BJ (cell line): ENCODE results near the gene MRGPRX2. TPM values are rescaled to one million over a fixed set of nuclear protein-coding genes. Genes with fewer than 3 reads are reported as not detected.

Experiments
- CTCF ChIA-PET: fragments of 350-600 bp; formaldehyde crosslinking; extraction: SDS; loops from one replicate; lab custom pipeline; 2021; ENCODE audit warnings: antibody characterized with exemption, inconsistent platforms; lab: Yijun Ruan, JAX
- POLR2A ChIA-PET: fragments of 300-600 bp; sonication (Branson Sonifier 250); formaldehyde crosslinking; extraction: SDS; loops from one replicate; lab custom pipeline; 2021; ENCODE audit warnings: antibody characterized with exemption; lab: Charles Lee
- DNase-seq: peaks from one replicate; pipeline ENCODE4 v3.0.0-alpha.2; 2011; ENCODE audit warnings: low read depth
- H3K27me3 ChIP-seq: 2 replicates; pipeline ENCODE4 v1.6.0; 2011; ENCODE audit warnings: low read length; ENCODE audit not compliant: control insufficient read depth, insufficient read depth
- H3K36me3 ChIP-seq: 2 replicates; pipeline ENCODE4 v1.5.1; 2011; ENCODE audit warnings: low read length; ENCODE audit not compliant: control insufficient read depth, insufficient read depth
- H3K4me3 ChIP-seq: 2 replicates; pipeline ENCODE4 v1.5.1; 2011; ENCODE audit warnings: low read depth, mild to moderate bottlenecking, control low read depth, low read length
- polyA plus RNA-seq: library from polyadenylated mRNA; depleted of rRNA; stranded (reverse); fragments of >200 nt; gene quantifications from 2 replicates; pipeline ENCODE4 v1.2.3, GENCODE V29; 2011
- TF ChIP-seq, protein P1 (sequence below): IDR thresholded peaks from 2 replicates; pipeline ENCODE4 v1.5.1; 2011; ENCODE audit warnings: low read depth, mild to moderate bottlenecking, control low read depth, inconsistent platforms, low read length, moderate library complexity; ENCODE audit not compliant: insufficient read depth

Gene MRGPRX2
- polyA plus RNA-seq, 1 experiment: not detected

DNA sequence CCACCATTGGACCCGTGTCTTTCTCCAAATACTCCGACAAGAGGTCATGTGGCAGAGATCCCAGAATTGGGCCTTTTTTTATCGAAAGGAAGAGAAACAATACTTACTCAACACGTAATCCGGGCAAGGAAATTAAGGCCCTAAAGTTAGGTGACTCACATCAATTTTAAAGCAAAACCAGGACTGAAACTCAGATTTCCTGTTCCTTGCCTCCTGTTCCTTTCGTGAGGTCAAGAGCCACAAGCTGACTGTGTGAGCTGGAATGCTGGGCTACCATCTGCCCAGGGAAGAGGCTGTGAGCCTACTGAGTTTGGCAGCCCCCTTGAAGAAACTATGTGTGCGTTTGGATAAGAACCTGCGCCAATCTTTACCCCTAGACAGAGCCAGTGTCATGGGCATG, 27.1 kb upstream of the MRGPRX2 start:
- Histone ChIP-seq H3K4me3 (no peak overlapping the region), H3K27me3 (no peaks in the 10 kb centered on the region; the same call in 1 of the 2 replicates), H3K36me3 (no peaks in the 10 kb centered on the region)
- peak; percentile 49 for DNase-seq
- TF ChIP-seq, protein P1, sequence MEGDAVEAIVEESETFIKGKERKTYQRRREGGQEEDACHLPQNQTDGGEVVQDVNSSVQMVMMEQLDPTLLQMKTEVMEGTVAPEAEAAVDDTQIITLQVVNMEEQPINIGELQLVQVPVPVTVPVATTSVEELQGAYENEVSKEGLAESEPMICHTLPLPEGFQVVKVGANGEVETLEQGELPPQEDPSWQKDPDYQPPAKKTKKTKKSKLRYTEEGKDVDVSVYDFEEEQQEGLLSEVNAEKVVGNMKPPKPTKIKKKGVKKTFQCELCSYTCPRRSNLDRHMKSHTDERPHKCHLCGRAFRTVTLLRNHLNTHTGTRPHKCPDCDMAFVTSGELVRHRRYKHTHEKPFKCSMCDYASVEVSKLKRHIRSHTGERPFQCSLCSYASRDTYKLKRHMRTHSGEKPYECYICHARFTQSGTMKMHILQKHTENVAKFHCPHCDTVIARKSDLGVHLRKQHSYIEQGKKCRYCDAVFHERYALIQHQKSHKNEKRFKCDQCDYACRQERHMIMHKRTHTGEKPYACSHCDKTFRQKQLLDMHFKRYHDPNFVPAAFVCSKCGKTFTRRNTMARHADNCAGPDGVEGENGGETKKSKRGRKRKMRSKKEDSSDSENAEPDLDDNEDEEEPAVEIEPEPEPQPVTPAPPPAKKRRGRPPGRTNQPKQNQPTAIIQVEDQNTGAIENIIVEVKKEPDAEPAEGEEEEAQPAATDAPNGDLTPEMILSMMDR: no peak
- ChIA-PET POLR2A (no interaction called here), CTCF (interaction anchor here (2.0 to 3.9 kb wide), 2 partner anchors 11 to 16 kb away, joined by 6 to 10 read pairs; no protein-coding TSS in a partner anchor)

DNA sequence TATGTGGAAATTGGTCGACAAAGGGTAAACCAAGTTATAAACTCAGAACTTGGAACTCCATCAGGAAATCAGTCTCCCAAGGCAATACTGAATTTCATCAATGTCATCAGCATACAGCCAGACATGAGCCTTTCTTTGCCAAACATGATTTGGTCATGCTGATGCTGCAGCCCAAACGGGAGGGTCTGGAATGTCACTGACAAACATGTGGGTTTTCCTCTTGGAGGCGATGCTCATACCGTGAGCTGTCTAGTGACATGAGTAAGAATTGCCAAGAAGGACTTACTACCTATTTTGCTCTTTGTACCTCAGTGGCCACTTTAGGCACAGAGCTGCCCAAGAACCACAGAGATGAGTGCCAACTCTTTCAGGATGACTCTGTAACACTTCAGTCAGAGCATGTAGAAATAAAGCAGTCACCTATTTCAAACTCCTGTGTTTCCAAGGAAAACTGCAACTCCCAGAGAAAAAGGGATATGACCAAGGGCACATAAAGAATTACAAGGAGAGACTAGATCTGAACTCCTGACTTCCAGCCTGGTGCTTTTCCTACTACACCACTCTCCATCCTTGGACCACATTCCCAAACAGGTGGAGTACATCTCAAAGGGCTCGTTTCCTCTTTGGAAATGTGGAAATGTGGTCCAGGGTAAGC, 24.3 kb upstream of the MRGPRX2 start:
- no peak for DNase-seq
- TF ChIP-seq, protein P1: no peak
- Histone ChIP-seq H3K4me3 (no peak overlapping the region), H3K36me3 (no peaks in the 10 kb centered on the region), H3K27me3 (no peaks in the 10 kb centered on the region)
- POLR2A ChIA-PET: no interaction called here
- CTCF ChIA-PET: interaction anchor here (0.6 kb wide), 2 partner anchors 63 to 66 kb away, joined by 3 to 4 read pairs; no protein-coding TSS in a partner anchor

DNA sequence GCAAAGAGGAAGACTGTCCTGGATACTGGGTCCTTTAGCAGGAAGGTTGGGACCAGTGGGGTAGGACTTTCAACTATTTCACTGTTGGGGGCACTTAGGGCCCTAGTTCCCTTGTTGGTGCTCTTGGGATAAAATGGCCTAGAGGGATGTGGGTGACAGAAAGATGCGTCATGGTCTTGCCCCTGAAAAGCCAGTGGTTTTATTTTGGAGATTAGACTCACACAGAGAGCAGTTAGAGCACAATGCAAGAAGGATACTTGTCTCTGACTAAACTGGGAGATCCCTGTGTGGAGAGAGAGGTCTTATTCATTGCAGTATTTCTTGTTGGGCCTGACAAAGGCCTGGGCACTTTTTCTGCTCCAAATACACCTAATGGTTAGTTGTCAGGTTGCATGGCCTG, 22.6 kb upstream of the MRGPRX2 start:
- ChIA-PET POLR2A (no interaction called here), CTCF (no interaction called here)
- Histone ChIP-seq H3K4me3 (no peak overlapping the region), H3K27me3 (no peaks in the 10 kb centered on the region), H3K36me3 (no peaks in the 10 kb centered on the region)
- TF ChIP-seq, protein P1: no peak
- DNase-seq: no peak

DNA sequence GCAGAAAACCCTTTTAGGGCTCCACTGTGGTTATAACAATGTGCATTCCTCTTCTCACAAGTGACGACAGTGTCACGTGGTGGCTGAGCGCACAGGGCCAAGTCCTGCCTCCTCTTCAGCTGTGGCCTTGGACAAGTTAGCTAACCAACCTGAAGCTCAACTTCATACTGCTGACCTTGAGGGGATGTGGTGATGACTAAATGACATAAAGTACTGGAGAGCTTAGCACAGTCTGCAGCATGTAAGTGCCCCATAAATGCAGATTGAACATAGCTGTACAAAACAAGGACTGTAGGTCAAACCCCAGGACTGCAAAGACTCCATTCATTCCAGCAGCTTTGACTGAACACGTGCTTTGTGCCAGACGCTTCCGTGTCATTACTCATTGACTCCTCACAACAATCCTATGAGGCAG, 20.1 kb upstream of the MRGPRX2 start:
- no peaks in the 10 kb centered on the region for H3K27me3 ChIP-seq
- POLR2A ChIA-PET: interaction anchor here (0.6 kb wide), 1 partner anchor 50 kb away, joined by 4 read pairs; no protein-coding TSS in a partner anchor
- H3K4me3 ChIP-seq: no peak overlapping the region
- TF ChIP-seq, protein P1: no peak
- CTCF ChIA-PET: interaction anchor here (1.6 to 1.8 kb wide), 2 partner anchors 9 to 10 kb away, joined by 4 to 5 read pairs; no protein-coding TSS in a partner anchor
- DNase-seq: peak; percentile 35
- no peaks in the 10 kb centered on the region for H3K36me3 ChIP-seq

DNA sequence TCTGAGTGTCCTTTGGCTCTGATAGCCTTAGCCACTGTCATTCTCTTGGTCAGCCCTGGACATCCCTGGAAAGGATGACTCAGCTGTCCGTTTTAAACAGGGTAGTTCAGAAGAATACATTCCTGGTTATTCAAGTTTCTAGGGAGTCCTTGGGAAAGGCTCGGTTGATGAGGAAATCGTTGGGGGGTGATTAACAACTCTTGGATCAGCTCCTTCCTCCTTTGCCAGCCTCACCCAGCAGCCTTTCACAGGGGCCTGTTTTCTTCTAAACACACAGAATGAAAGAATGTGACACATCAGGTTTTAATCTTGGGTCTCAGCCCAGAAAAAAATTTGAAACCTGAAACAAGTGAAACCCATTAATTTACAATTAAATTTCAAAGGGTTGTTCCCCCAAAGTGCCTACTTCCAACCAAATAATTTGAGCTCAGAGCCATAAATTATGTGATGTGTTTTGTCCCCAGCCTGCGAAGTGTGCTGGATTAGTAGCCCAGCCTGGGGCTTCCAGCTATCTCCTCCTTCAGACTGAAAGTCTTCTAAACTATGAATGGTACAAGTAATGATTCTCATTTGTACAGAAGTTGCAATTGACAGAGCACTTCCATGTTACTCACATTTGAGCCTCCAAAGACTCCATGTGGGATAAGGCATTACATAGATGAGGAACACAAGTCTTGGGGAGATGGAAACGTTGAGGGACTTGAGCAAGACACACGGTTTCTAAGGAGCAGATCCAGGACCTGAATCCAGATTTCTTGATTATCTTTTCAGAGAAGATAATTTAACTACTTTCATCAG, 19.3 kb upstream of the MRGPRX2 start:
- CTCF ChIA-PET: interaction anchor here (0.7 to 1.9 kb wide), 10 partner anchors 9 to 1432 kb away, joined by 3 to 9 read pairs (median 4); partner anchors contain the start of gene ZDHHC13
- no peaks in the 10 kb centered on the region for H3K27me3 ChIP-seq
- no peak overlapping the region for H3K4me3 ChIP-seq
- no peaks in the 10 kb centered on the region for H3K36me3 ChIP-seq
- POLR2A ChIA-PET: interaction anchor here (0.6 kb wide), 2 partner anchors 51 to 1075 kb away, joined by 4 to 5 read pairs; no protein-coding TSS in a partner anchor
- TF ChIP-seq, protein P1: no peak
- peak; percentile 86 for DNase-seq
